MM.1S (cell line): ENCODE results near the gene CERKL.
A peak's percentile ranks its signal among the peaks of the same experiment; 100 is the strongest.

Experiments used
- DNase-seq: peaks from one replicate; pipeline ENCODE4 v3.0.0-alpha.2; 2015
- H2AFZ ChIP-seq: fragments of 300-600 bp; sonication (generic); 2 replicates; pipeline ENCODE4 v1.6.0; 2016; ENCODE audit warnings: antibody characterized with exemption, low read length
- H3F3A ChIP-seq: fragments of 300-600 bp; sonication (generic); 2 replicates; pipeline ENCODE4 v1.6.1; 2016; ENCODE audit warnings: mild to moderate bottlenecking, antibody characterized with exemption, low read length, moderate library complexity, mixed read lengths; ENCODE audit not compliant: insufficient read depth
- H3K27ac ChIP-seq: fragments of 300-600 bp; sonication (generic); 2 replicates; pipeline ENCODE4 v1.5.1; 2016; ENCODE audit warnings: mild to moderate bottlenecking, low read length
- H3K27me3 ChIP-seq: fragments of 300-600 bp; sonication (generic); replicated peaks from 2 replicates; pipeline ENCODE4 v1.6.0; 2016; ENCODE audit warnings: low read length; ENCODE audit not compliant: insufficient read depth
- H3K36me3 ChIP-seq: fragments of 300-600 bp; sonication (generic); replicated peaks from 2 replicates; pipeline ENCODE4 v1.6.1; 2016; ENCODE audit warnings: mild to moderate bottlenecking, low read length, mixed read lengths; ENCODE audit not compliant: insufficient read depth
- H3K4me1 ChIP-seq: fragments of 300-600 bp; sonication (generic); 2 replicates; pipeline ENCODE4 v1.6.1; 2016; ENCODE audit warnings: low read length, mixed read lengths
- H3K4me2 ChIP-seq: fragments of 300-600 bp; sonication (generic); 2 replicates; pipeline ENCODE4 v1.6.0; 2016; ENCODE audit warnings: low read depth, low read length
- H3K4me3 ChIP-seq: fragments of 300-600 bp; sonication (generic); 2 replicates; pipeline ENCODE4 v1.5.1; 2016; ENCODE audit warnings: low read length, mixed read lengths
- H3K79me2 ChIP-seq: fragments of 300-600 bp; sonication (generic); 2 replicates; pipeline ENCODE4 v1.6.1; 2016; ENCODE audit warnings: mixed run types, low read length, mixed read lengths
- H3K9ac ChIP-seq: fragments of 300-600 bp; sonication (generic); 2 replicates; pipeline ENCODE4 v1.6.1; 2016; ENCODE audit warnings: low read length, mixed read lengths
- H3K9me2 ChIP-seq: fragments of 300-600 bp; sonication (generic); replicated peaks from 2 replicates; pipeline ENCODE4 v1.6.1; 2016; ENCODE audit warnings: mild to moderate bottlenecking, low read length, mixed read lengths; ENCODE audit not compliant: insufficient read depth
- H3K9me3 ChIP-seq: fragments of 300-600 bp; sonication (generic); replicated peaks from 2 replicates; pipeline ENCODE4 v1.6.1; 2016; ENCODE audit warnings: mild to moderate bottlenecking, low read length, mixed read lengths; ENCODE audit not compliant: insufficient read depth
- H4K20me1 ChIP-seq: fragments of 300-600 bp; sonication (generic); 2 replicates; pipeline ENCODE4 v1.6.1; 2016; ENCODE audit warnings: mild to moderate bottlenecking, low read length, moderate library complexity, mixed read lengths; ENCODE audit not compliant: insufficient read depth
- CTCF ChIP-seq: fragments of 300-600 bp; sonication (generic); IDR thresholded peaks from 2 replicates; pipeline ENCODE4 v1.5.1; 2016; ENCODE audit warnings: antibody characterized with exemption, low read length, mixed read lengths
- EZH2 ChIP-seq: fragments of 300-600 bp; sonication (generic); optimal IDR thresholded peaks from 2 replicates; pipeline ENCODE3; 2017; ENCODE audit warnings: low read depth, mild to moderate bottlenecking, antibody characterized with exemption, low read length, mixed read lengths
- EZH2phosphoT487 ChIP-seq: fragments of 300-600 bp; sonication (generic); IDR thresholded peaks from 2 replicates; pipeline ENCODE4 v1.6.1; 2018; ENCODE audit warnings: antibody characterized with exemption, low read length

The CERKL gene

GRCh38 chr2:181566334-181567032 lies 90.4 kb downstream of the CERKL start:
- Histone ChIP-seq H3K79me2 (no peaks in the 10 kb centered on the region), H3K4me2 (no peak overlapping the region), H3K9ac (no peak overlapping the region), H3F3A (no peaks in the 10 kb centered on the region), H3K9me2 (no peaks in the 10 kb centered on the region), H3K27me3 (no peaks in the 10 kb centered on the region), H3K4me1 (peaks cover 22% of the 10 kb centered on the region), H4K20me1 (no peaks in the 10 kb centered on the region), H3K27ac (no peak overlapping the region), H3K9me3 (no peaks in the 10 kb centered on the region), H3K36me3 (no peaks in the 10 kb centered on the region), H3K4me3 (no peak overlapping the region), H2AFZ (no peak overlapping the region)
- no peak for DNase-seq
- no peak for TF ChIP-seq EZH2
- TF ChIP-seq EZH2phosphoT487 = no peak
- no peak for TF ChIP-seq CTCF

- 0 out of 2 replicates have a peak overlapping the region, but pooled peaks have one; percentile 8 for H3K4me3 ChIP-seq
- H3K9me3 ChIP-seq = no peaks in the 10 kb centered on the region
- TF ChIP-seq EZH2 = no peak
- no peak for TF ChIP-seq EZH2phosphoT487
- TF ChIP-seq CTCF = no peak
- H3K27ac ChIP-seq = peak overlapping the region; percentile 10; the same call in 1 of the 2 replicates
- DNase-seq = peak; percentile 39
- H2AFZ ChIP-seq = 0 out of 2 replicates have a peak overlapping the region, but pooled peaks have one; percentile 2
- H3K36me3 ChIP-seq = no peaks in the 10 kb centered on the region
- no peaks in the 10 kb centered on the region for H3K9me2 ChIP-seq
- peak overlapping the region; percentile 53; the same call in 1 of the 2 replicates for H3K4me2 ChIP-seq
- no peaks in the 10 kb centered on the region for H4K20me1 ChIP-seq
- no peaks in the 10 kb centered on the region for H3K27me3 ChIP-seq
- no peaks in the 10 kb centered on the region for H3K79me2 ChIP-seq
- H3K4me1 ChIP-seq = peaks cover 17% of the 10 kb centered on the region
- no peak overlapping the region for H3K9ac ChIP-seq
- H3F3A ChIP-seq = no peaks in the 10 kb centered on the region
Measured at GRCh38 chr2:181563101-181563692, 93.7 kb downstream of the CERKL start.

GRCh38 chr2:181558371-181558770 lies 98.5 kb downstream of the CERKL start:
- H3K9me3 ChIP-seq = no peaks in the 10 kb centered on the region
- H3K4me1 ChIP-seq = peaks cover 9% of the 10 kb centered on the region
- no peaks in the 10 kb centered on the region for H3K36me3 ChIP-seq
- no peak overlapping the region for H2AFZ ChIP-seq
- H3K9me2 ChIP-seq = no peaks in the 10 kb centered on the region
- H3K4me3 ChIP-seq = no peak overlapping the region
- H4K20me1 ChIP-seq = no peaks in the 10 kb centered on the region
- H3K27ac ChIP-seq = no peak overlapping the region
- no peak for TF ChIP-seq EZH2
- TF ChIP-seq CTCF = no peak
- no peak for TF ChIP-seq EZH2phosphoT487
- H3K27me3 ChIP-seq = no peaks in the 10 kb centered on the region
- no peaks in the 10 kb centered on the region for H3F3A ChIP-seq
- no peaks in the 10 kb centered on the region for H3K79me2 ChIP-seq
- no peak overlapping the region for H3K9ac ChIP-seq
- DNase-seq = no peak
- no peak overlapping the region for H3K4me2 ChIP-seq
